ENCODE data around the gene COQ5.

DNA sequence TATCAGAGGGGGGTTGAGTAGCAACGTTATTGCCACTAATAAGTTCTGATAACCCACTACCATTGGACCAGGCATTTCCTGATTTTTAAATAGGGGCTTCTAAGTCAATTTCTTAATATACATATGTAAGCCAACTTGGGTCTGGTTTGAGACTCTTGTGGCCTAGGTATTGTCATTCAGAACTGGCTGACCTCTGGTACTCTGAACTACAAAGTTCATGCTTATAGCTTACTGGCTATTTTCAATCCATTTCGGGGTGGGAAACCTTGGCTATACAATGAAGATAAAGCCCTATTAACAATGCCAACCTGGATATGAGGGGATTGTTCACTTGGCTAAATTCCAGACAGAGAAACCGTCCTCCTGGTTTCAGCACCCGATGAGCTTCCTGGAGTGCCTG is 24.4 kb downstream of the COQ5 start:
- TF ChIP-seq EZH2 (IDR thresholded peaks at IDR 0.05; ENCODE audit: low read depth) = no peak
- TF ChIP-seq, protein P1, sequence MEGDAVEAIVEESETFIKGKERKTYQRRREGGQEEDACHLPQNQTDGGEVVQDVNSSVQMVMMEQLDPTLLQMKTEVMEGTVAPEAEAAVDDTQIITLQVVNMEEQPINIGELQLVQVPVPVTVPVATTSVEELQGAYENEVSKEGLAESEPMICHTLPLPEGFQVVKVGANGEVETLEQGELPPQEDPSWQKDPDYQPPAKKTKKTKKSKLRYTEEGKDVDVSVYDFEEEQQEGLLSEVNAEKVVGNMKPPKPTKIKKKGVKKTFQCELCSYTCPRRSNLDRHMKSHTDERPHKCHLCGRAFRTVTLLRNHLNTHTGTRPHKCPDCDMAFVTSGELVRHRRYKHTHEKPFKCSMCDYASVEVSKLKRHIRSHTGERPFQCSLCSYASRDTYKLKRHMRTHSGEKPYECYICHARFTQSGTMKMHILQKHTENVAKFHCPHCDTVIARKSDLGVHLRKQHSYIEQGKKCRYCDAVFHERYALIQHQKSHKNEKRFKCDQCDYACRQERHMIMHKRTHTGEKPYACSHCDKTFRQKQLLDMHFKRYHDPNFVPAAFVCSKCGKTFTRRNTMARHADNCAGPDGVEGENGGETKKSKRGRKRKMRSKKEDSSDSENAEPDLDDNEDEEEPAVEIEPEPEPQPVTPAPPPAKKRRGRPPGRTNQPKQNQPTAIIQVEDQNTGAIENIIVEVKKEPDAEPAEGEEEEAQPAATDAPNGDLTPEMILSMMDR (conservative IDR thresholded peaks at IDR 0.05) = no peak

Measured in PC-9 (cell line).